Astrocyte (in vitro differentiated cells and primary cell): Measurements from ENCODE around the gene PLPPR4.

ENCODE experiments used
- EZH2 ChIP-seq: IDR thresholded peaks from 2 replicates; pipeline ENCODE4 v1.6.1; 2012; ENCODE audit warnings: mild to moderate bottlenecking, low read length, inconsistent platforms; ENCODE audit not compliant: insufficient read depth
- TF ChIP-seq, protein P1 (sequence below): IDR thresholded peaks from 2 replicates; pipeline ENCODE4 v1.5.1; 2011; ENCODE audit warnings: low read depth, mild to moderate bottlenecking, inconsistent platforms, low read length, moderate library complexity; ENCODE audit not compliant: insufficient read depth

DNA sequence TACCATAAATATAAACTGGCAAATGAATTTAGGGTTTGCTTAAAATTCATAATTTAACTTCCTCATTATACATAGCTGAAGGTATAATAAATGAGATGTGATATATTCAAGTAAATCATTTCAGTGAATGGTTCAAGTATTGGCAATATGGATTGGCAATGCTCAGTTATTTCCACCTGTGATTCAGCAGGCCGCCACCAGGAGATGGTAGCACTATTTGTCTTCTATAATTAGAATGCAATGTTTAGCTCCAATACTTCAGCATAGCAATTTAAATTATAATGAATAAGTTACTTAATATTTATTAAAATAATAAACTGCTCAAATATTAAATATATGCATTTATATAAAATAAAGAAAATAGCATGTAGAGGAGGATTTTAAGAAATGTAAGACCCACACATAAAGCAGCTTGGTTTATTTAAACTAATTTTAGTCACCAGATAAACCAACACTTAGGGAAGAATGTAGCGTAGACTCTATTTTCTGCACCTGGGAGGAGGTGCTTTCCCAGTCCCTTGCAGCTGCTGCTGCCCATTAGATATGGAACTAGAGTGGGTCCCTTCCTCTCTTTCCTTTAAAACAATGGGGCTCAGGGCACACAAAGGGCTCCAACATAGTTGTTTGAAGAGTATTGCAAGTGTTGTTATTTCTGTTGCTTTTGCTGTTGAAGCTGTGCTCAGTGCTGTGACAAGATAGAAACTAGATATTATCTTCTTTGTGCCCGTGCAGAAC lies 62.1 kb downstream of the PLPPR4 start:
- TF ChIP-seq, protein P1, sequence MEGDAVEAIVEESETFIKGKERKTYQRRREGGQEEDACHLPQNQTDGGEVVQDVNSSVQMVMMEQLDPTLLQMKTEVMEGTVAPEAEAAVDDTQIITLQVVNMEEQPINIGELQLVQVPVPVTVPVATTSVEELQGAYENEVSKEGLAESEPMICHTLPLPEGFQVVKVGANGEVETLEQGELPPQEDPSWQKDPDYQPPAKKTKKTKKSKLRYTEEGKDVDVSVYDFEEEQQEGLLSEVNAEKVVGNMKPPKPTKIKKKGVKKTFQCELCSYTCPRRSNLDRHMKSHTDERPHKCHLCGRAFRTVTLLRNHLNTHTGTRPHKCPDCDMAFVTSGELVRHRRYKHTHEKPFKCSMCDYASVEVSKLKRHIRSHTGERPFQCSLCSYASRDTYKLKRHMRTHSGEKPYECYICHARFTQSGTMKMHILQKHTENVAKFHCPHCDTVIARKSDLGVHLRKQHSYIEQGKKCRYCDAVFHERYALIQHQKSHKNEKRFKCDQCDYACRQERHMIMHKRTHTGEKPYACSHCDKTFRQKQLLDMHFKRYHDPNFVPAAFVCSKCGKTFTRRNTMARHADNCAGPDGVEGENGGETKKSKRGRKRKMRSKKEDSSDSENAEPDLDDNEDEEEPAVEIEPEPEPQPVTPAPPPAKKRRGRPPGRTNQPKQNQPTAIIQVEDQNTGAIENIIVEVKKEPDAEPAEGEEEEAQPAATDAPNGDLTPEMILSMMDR: no peak
- no peak for TF ChIP-seq EZH2
